Smooth muscle cell of trachea (primary cell): Measurements from ENCODE around the gene GPATCH4. TPM values are rescaled to one million over a fixed set of nuclear protein-coding genes. Genes with fewer than 3 reads are reported as not detected.

Experiments
- total RNA-seq: library from RNA; depleted of rRNA; stranded (reverse); fragments of >200 nt; gene quantifications from 2 replicates; pipeline ENCODE4 v1.2.1, GENCODE V29; 2014

GPATCH4 gene
- 11.9 and 19.9 TPM in 2 replicates for total RNA-seq

GRCh38 chr1:156601122-156601830 lies at the start of gene GPATCH4:
Gene GPATCH4, minus strand, starts transcription at chr1:156601479.

GRCh38 chr1:156641761-156642264 lies 40.5 kb upstream of the GPATCH4 start, which contains the start of gene BCAN:
Gene BCAN, plus strand, starts transcription at chr1:156642117. Its CDS starts 3,938 bp downstream, at chr1:156646055.

GRCh38 chr1:156618853-156619581 lies 17.7 kb upstream of the GPATCH4 start, which contains the start of gene HAPLN2:
Gene HAPLN2, plus strand, starts transcription at chr1:156619415. Its CDS starts 4,076 bp downstream, at chr1:156623491.

GRCh38 chr1:156591432-156592157 lies 9.7 kb downstream of the GPATCH4 start, which contains the start of gene NAXE:
Gene NAXE, plus strand, starts transcription at chr1:156591776. Its CDS starts 29 bp downstream, at chr1:156591805.

GRCh38 chr1:156579472-156579871 lies 21.8 kb downstream of the GPATCH4 start, which contains the start of gene TTC24:
Gene TTC24, plus strand, starts transcription at chr1:156579723. Its CDS starts 1,642 bp downstream, at chr1:156581365.

GRCh38 chr1:156571919-156572662 lies 29.2 kb downstream of the GPATCH4 start, which contains the start of gene IQGAP3:
Gene IQGAP3, minus strand, starts transcription at chr1:156572565. Its CDS starts 36 bp downstream, at chr1:156572529.

Other genes starting within 250 kb of the GPATCH4 start
- not detected in 2 replicates for gene RHBG, start 232.3 kb downstream of the GPATCH4 start, total RNA-seq
- 11.6 and 12.1 TPM in 2 replicates for gene MEF2D, start 100.7 kb downstream of the GPATCH4 start, total RNA-seq
- gene IQGAP3, start 28.9 kb downstream of the GPATCH4 start, total RNA-seq: 3.8 and 50.3 TPM in 2 replicates
- gene TTC24, start 21.8 kb downstream of the GPATCH4 start, total RNA-seq: not detected in 2 replicates
- 61.2 and 85.8 TPM in 2 replicates for gene NAXE, start 9.7 kb downstream of the GPATCH4 start, total RNA-seq
- not detected in 2 replicates for gene HAPLN2, start 17.9 kb upstream of the GPATCH4 start, total RNA-seq
- not detected in 2 replicates for gene BCAN, start 40.6 kb upstream of the GPATCH4 start, total RNA-seq
- gene NES, start 75.9 kb upstream of the GPATCH4 start, total RNA-seq: 58.2 and 110 TPM in 2 replicates
- 248 and 256 TPM in 2 replicates for gene CRABP2, start 104.1 kb upstream of the GPATCH4 start, total RNA-seq
- 15.9 and 17.0 TPM in 2 replicates for gene METTL25B, start 127.0 kb upstream of the GPATCH4 start, total RNA-seq
- 4.7 and 7.4 TPM in 2 replicates for gene ISG20L2, start 127.3 kb upstream of the GPATCH4 start, total RNA-seq
- gene MRPL24, start 139.6 kb upstream of the GPATCH4 start, total RNA-seq: 42.2 and 53.4 TPM in 2 replicates
- 128 and 251 TPM in 2 replicates for gene HDGF, start 150.2 kb upstream of the GPATCH4 start, total RNA-seq
- gene PRCC, start 166.1 kb upstream of the GPATCH4 start, total RNA-seq: 14.1 and 15.4 TPM in 2 replicates
- gene SH2D2A, start 215.4 kb upstream of the GPATCH4 start, total RNA-seq: not detected in 2 replicates